Activated naive CD8-positive, alpha-beta T cell treated with anti-CD3 and anti-CD28 coated beads, Interleukin-2, amount 50 U/mL, for 24 hours (primary cell): ENCODE measurements around the gene HES7.
A peak's percentile ranks its signal among the peaks of the same experiment; 100 is the strongest.
"Not testable (repeated sequence)": the region's sequence is repeated elsewhere in the genome, so short reads cannot be mapped to it uniquely, and the experiment has no call there.

Experiments used
- ATAC-seq: fragments of 150-1000 bp; cut with Tn5 transposase; one replicate; pipeline ENCODE4 v1.10.0; 2021
- DNase-seq: peaks from one replicate; pipeline ENCODE4 v3.0.0; 2021
- H3K27ac Mint-ChIP-seq: one replicate; pipeline ENCODE4 v1.8.0; 2021; ENCODE audit warnings: mild to moderate bottlenecking, mixed read lengths
- H3K27me3 Mint-ChIP-seq: one replicate; pipeline ENCODE4 v1.8.0; 2021; ENCODE audit warnings: mixed read lengths
- H3K36me3 Mint-ChIP-seq: one replicate; pipeline ENCODE4 v1.8.0; 2021; ENCODE audit warnings: low read depth, mixed read lengths
- H3K4me1 Mint-ChIP-seq: one replicate; pipeline ENCODE4 v1.8.0; 2021; ENCODE audit warnings: mixed read lengths
- H3K4me3 Mint-ChIP-seq: one replicate; pipeline ENCODE4 v1.8.0; 2021; ENCODE audit warnings: mild to moderate bottlenecking, moderate library complexity, mixed read lengths
- H3K9me3 Mint-ChIP-seq: one replicate; pipeline ENCODE4 v1.8.0; 2021; ENCODE audit warnings: mixed read lengths

HES7 gene

DNA sequence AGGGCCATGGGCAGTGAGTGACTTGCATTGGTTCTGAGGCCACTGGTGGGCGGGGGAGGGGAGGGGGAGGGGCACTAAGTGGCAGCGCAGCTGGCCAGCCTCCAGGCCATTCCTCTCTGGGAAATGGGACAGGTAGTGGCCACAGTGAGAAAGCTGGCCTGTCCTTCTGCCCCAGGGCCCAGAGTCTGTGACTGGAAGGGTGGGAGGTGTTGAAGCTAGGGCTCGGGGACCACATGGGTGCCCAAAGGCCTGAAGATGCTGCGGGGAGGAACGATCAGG is 36.0 kb downstream of the HES7 start:
- DNase-seq (no peak), ATAC-seq (no peak)
- Mint-ChIP-seq H3K4me1 (peaks cover 8% of the 10 kb centered on the region), H3K27me3 (peaks cover 19% of the 10 kb centered on the region), H3K27ac (no peak overlapping the region), H3K36me3 (no peaks in the 10 kb centered on the region), H3K9me3 (no peaks in the 10 kb centered on the region), H3K4me3 (no peak overlapping the region)

DNA sequence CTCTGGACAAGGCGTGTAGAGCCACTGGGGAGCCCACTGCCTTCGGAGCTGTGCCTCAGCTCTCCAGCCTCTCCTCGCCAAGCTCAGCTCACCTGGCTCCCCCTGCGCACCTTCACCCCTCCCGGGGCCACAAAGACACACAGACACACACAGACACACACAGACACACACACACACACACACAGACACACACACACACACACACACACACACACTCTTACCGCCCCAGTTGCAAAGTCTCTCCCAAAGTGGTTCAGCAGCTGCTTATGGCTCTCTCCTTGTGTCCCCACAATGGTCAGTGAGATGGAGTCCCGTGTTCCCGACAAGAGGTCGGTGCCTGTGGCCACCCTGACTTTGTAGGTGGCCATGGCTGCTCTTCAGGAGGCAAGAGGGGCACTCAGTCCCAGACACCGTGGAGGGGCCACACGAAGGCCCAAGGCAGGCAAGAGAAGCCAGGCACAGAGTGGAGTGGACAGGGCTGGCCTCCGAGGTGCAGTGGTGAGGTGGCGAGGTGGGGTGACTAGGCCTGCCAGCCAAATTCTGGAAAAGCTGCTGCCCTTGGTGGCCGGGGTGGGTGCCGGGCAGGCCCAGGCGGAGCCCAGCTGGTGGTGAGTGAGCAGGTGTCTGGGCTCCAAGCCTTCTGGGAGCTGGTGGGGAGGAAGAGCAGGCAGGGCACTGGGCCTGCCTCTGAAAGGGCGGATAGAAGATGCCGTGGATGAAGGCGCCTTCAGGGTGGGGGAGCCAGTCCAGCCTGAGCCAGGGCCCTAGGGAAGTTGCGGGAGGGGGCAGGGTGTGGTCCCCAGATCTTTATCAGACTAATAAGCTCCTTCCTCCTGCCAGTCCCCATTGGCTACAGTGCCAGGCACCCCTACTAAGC is 36.6 kb downstream of the HES7 start, which contains the start of gene ALOX12B:
Gene ALOX12B (minus strand): TSS at position 642 of the 877 bp plus-strand sequence. CDS start 274 bp downstream, at position 368.
- no peak for DNase-seq
- Mint-ChIP-seq H3K4me1 (peaks cover 8% of the 10 kb centered on the region), H3K27ac (no peak within 1 kb of the TSS), H3K4me3 (no peak within 1 kb of the TSS), H3K9me3 (no peaks in the 10 kb centered on the region), H3K36me3 (no peaks in the 10 kb centered on the region), H3K27me3 (peaks cover 19% of the 10 kb centered on the region)
- ATAC-seq: peak; percentile 6

DNA sequence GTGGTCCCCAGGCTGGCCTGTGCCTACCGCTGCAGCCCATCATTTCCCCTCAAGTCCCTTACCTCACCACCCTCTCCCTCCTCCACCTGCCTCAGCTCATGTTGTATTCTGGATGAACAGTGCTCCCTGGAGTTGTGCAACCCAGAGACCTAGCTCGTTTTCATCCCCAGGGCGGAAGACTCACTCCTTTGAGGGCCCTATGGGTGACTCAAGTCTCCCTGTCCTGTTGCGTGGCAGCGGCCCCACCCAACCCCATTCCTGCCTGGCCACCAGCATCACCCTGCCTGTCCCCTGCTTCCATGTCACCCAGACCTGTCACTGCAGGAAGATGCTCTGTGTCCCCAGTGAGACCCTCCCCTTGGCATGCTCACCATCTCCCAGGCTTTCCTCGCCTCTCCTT is 39.7 kb downstream of the HES7 start:
- no peak overlapping the region for H3K4me3 Mint-ChIP-seq
- DNase-seq (no peak), ATAC-seq (no peak)
- no peaks in the 10 kb centered on the region for H3K9me3 Mint-ChIP-seq
- H3K36me3 Mint-ChIP-seq: peaks cover 12% of the 10 kb centered on the region
- no peak overlapping the region for H3K27ac Mint-ChIP-seq
- peaks cover 5% of the 10 kb centered on the region for H3K27me3 Mint-ChIP-seq
- peaks cover 10% of the 10 kb centered on the region for H3K4me1 Mint-ChIP-seq

DNA sequence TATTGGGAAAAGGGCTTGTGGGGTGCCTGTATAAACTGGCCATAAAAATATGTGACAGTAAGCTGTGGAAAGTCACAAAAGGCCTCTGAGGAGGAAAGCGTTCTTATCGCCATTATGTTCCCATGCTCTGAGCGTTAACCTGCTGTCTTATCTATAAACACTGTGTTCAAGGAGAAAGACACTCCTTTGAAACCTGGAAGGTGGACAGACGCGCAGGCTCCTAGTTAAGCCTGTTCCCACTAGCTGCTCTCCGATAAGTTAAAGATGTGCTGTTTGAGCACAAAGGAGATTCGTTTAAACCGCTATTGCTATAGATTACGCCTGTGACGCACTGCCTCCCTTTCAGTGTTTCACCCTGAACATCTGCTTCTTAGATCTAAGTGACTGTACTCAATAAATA is 41.6 kb downstream of the HES7 start:
- H3K4me3 Mint-ChIP-seq: no peak overlapping the region
- peaks cover 15% of the 10 kb centered on the region for H3K4me1 Mint-ChIP-seq
- H3K27me3 Mint-ChIP-seq: no peaks in the 10 kb centered on the region
- no peak overlapping the region for H3K27ac Mint-ChIP-seq
- no peaks in the 10 kb centered on the region for H3K9me3 Mint-ChIP-seq
- ATAC-seq: no peak
- DNase-seq: no peak
- peaks cover 12% of the 10 kb centered on the region for H3K36me3 Mint-ChIP-seq

DNA sequence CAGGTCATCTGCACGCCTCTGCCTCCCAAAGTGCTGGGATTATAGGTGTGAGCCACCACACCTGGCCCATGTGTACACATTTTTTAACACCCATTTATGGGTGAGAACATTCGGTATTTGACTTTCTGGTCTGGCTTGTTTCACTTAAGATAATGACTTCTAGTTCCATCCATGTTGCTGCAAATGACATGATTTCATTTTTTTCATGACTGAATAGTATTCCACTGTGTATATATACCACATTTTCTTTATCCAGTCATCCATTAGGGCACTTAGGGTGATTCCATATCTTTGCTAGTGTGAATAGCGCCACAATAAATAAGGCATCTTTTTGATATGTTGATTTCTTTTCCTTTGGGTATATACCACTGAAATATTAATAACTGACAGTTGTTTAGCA is 42.0 kb downstream of the HES7 start:
- H3K27ac Mint-ChIP-seq: no peak overlapping the region
- H3K4me3 Mint-ChIP-seq: no peak overlapping the region
- no peak for ATAC-seq
- no peaks in the 10 kb centered on the region for H3K9me3 Mint-ChIP-seq
- peaks cover 15% of the 10 kb centered on the region for H3K4me1 Mint-ChIP-seq
- peaks cover 12% of the 10 kb centered on the region for H3K36me3 Mint-ChIP-seq
- DNase-seq: no peak
- no peaks in the 10 kb centered on the region for H3K27me3 Mint-ChIP-seq

DNA sequence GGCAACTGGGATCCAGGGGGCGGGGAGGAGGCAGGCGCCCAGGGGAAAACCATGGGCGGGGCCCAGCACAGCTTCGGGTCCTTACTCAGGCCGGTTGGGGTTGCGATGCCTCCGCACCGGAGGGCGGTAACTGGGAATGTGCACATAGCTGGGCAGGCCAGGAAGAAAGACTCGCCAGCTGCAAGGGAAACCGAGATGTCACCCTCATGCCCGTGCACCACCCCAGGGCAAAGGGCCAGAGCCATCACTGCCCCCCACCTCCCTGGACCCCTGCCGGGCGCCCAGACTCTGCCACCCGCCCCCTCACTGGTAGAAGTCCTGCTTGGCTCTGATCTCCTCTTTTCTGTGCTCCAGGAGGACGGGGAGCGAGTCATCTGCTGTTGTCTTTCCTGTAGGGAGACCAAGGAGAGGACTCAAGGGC is 43.1 kb downstream of the HES7 start:
- H3K27me3 Mint-ChIP-seq: no peaks in the 10 kb centered on the region
- peaks cover 15% of the 10 kb centered on the region for H3K4me1 Mint-ChIP-seq
- ATAC-seq: no peak
- peaks cover 12% of the 10 kb centered on the region for H3K36me3 Mint-ChIP-seq
- no peak for DNase-seq
- peak overlapping the region; percentile 71 for H3K27ac Mint-ChIP-seq
- H3K9me3 Mint-ChIP-seq: no peaks in the 10 kb centered on the region
- H3K4me3 Mint-ChIP-seq: peak overlapping the region; percentile 90

DNA sequence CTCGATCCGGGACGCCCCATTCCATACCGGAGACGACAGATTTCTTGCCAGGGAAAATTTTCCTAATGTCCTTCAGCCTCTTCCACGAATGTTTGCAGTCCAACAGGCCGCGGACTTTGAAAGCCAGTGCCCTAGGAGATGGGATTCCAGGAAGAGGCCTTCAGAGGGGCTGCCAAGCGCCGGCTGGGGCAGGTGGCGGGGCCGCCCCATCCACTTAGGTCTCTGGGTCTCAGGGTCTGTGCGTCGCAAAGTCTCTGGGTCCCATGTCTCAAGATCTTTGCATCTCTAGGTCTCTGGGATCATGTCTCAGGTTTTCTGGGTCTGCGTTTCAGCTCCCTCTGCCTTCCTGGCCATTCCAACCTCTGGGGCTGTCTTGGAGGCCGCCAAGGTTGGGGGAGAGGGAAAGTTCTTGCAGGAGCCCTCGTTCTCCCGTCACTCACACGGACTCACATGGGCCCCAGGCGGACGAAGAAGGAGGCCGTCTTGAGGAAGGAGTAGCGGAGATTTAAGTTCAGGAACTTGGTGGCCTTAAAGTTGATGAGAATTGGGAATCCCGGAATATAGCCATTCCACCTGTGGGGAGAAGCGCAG is 43.6 kb downstream of the HES7 start:
- H3K27me3 Mint-ChIP-seq: no peaks in the 10 kb centered on the region
- no peaks in the 10 kb centered on the region for H3K9me3 Mint-ChIP-seq
- DNase-seq (no peak), ATAC-seq (no peak)
- peak overlapping the region; percentile 88 for H3K27ac Mint-ChIP-seq
- peak overlapping the region; percentile 90 for H3K4me3 Mint-ChIP-seq
- H3K36me3 Mint-ChIP-seq: peaks cover 12% of the 10 kb centered on the region
- H3K4me1 Mint-ChIP-seq: peaks cover 15% of the 10 kb centered on the region

DNA sequence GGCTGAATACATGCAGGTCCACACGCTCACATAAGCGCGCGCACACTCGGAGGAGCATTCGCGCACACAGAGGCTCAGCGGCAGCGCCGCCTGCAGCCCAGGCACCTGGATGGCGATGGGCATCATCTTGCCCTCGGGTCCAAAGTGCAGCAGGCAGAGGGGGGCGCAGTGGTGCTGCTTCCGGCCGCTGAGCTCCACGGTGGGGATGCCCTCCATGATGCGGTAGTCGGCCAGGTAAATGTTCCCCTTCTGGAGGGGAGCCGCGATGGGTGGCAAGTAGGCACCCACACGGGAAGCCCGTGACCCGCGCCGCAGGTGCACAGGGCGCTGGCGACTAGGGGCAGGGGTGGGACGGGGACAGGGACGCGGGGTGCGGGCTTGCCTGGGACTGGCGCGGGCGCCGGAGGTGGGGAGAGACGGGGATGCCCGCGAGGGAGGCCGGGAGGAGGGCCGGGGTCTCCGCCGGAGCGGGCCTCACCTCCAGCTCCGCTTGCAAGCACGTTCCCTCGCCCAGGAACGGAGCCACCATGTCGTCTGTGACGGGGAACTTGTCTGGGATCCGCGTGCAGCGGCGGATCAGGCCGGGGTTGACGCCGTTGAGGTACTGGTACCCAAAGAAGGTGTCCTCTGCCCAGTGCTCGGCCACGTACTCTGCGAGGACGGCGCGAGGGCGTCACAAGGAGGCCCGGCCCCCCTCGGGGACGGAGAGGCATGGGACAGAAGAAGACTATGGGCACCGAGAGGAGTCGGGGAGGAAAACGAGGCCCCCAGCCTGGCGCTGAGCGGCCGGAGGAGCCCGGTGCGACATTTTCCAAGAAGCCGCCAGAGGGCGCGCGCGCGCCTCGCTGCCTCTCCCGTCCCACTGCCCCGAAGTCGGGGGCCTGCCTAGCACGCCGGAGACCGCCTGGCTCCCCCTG is 44.4 kb downstream of the HES7 start:
- H3K4me3 Mint-ChIP-seq: peak overlapping the region; percentile 90
- peaks cover 12% of the 10 kb centered on the region for H3K36me3 Mint-ChIP-seq
- peak; percentile 94 for ATAC-seq
- H3K27ac Mint-ChIP-seq: peak overlapping the region; percentile 88
- DNase-seq: peak; percentile 87
- H3K4me1 Mint-ChIP-seq: peaks cover 15% of the 10 kb centered on the region
- no peaks in the 10 kb centered on the region for H3K9me3 Mint-ChIP-seq
- H3K27me3 Mint-ChIP-seq: peaks cover 6% of the 10 kb centered on the region

DNA sequence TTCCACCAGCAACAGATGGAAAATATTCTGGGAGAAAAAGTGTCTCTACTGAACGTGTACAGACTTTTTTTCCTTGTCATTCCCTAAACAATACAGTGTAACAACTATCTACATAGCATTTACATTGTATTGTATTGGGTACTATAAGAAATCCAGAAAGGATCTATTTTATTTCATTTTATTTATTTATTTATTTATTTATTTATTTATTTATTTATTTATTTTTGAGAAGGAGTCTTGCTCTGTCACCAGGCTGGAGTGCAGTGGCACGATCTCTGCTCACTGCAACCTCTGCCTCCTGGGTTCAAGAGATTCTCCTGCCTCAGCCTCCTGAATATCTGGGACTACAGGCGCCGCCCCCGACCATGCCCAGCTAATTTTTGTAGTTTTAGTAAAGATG is 46.0 kb downstream of the HES7 start:
- peaks cover 25% of the 10 kb centered on the region for H3K4me1 Mint-ChIP-seq
- H3K27ac Mint-ChIP-seq, H3K9me3 Mint-ChIP-seq, ATAC-seq, DNase-seq, H3K4me3 Mint-ChIP-seq: not testable (repeated sequence)
- peaks cover 12% of the 10 kb centered on the region for H3K36me3 Mint-ChIP-seq
- peaks cover 21% of the 10 kb centered on the region for H3K27me3 Mint-ChIP-seq

DNA sequence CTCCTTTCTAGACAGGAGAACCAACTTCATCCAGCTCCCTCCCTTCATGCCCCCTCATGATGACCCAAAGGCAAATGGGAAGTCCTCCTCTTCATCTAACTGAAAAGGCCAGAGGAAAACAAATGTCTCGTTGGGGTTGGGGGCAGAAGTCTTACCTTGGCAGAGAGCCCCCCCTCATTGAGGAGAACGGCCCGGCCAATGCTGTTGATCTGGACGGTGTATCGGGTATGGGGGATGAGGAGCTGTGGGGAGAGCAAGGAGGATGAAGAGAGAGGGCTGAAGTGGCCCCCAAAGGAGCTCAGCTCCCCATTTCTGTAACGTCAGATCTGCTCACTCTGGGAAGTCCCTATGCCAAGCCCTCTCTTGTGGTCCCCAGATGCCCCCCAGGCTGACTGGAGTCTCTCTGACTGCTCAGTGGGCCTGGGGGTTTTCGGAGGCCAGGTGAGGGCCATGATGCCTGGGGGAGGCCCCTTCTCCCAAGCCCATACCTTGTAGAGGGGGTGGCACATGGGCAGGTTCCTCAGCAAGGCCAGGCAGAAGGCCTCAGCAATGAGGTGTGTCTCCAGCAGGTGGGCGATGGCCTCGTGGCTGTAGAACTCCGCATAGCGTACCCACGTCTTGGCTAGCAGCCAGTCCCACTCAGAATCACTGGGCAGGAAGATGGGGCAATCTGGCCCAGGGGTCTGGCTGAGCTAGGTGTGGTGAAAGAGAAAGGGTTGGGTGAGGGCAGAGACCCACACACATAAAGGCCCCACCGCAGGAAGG is 47.2 kb downstream of the HES7 start:
- Mint-ChIP-seq H3K9me3 (no peaks in the 10 kb centered on the region), H3K27ac (no peak overlapping the region), H3K27me3 (peaks cover 30% of the 10 kb centered on the region), H3K36me3 (peaks cover 8% of the 10 kb centered on the region), H3K4me3 (no peak overlapping the region), H3K4me1 (peaks cover 28% of the 10 kb centered on the region)
- ATAC-seq (no peak), DNase-seq (no peak)

DNA sequence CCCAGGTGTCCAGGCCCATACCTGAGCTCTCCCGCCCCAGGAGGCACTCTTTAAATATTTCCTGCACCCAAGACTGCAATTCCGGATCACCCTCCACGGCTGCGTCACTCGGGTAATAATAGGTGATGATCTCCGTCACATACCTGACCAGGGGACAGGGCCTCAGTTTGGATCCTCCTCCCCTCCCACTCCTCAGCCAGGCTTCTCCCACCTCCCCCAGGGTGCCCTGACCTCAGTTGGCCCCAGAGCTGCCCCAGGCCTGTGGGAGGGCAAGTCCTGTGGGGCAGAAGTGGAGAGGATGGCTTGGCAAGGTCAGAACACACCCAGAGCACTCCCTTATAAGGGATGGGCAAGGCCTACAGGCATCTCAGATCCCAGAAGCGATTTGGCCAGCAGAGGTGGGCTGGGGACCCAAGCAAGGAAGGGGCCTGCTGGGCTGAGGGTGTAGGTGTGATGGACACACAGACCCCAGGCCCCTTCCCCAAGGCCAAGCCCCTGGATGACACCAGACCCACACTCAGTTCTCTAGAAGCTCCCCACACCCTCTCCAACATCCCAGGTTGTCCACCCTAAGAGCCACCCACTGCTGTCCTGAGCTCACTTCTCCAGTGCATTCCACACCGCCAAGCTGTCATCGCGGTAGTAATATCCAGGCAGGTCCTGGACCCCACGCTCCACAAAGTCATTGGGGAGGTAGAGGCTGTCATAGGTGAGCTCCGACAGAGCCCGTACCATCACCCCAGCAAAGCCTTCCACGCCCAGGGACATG is 48.1 kb downstream of the HES7 start:
- Mint-ChIP-seq H3K4me3 (no peak overlapping the region), H3K36me3 (no peaks in the 10 kb centered on the region), H3K27me3 (peaks cover 39% of the 10 kb centered on the region), H3K27ac (no peak overlapping the region), H3K9me3 (no peaks in the 10 kb centered on the region), H3K4me1 (peaks cover 24% of the 10 kb centered on the region)
- no peak for DNase-seq
- no peak for ATAC-seq

DNA sequence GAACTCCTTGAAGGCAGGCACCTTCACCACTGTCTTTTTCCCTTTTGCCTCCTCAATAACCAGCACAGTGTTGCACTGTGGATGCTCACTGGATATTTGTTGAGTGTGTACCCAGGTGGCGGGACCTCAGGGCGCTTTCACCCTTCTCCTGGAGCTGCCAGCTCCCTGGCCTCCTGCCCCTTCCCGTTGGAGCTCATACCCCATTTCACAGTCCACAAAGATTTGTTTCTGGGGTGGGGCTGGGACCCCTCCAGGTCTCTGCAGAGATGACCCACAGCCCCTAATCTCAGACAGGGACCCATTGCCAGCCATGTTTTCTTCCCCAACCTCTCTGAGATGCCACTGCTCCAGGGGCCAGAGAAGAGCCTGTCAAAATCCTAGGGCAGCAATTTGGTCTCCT is 48.8 kb downstream of the HES7 start:
- H3K27me3 Mint-ChIP-seq: peaks cover 44% of the 10 kb centered on the region
- no peaks in the 10 kb centered on the region for H3K9me3 Mint-ChIP-seq
- ATAC-seq (no peak), DNase-seq (no peak)
- H3K4me3 Mint-ChIP-seq: no peak overlapping the region
- no peaks in the 10 kb centered on the region for H3K36me3 Mint-ChIP-seq
- no peak overlapping the region for H3K27ac Mint-ChIP-seq
- peaks cover 21% of the 10 kb centered on the region for H3K4me1 Mint-ChIP-seq

DNA sequence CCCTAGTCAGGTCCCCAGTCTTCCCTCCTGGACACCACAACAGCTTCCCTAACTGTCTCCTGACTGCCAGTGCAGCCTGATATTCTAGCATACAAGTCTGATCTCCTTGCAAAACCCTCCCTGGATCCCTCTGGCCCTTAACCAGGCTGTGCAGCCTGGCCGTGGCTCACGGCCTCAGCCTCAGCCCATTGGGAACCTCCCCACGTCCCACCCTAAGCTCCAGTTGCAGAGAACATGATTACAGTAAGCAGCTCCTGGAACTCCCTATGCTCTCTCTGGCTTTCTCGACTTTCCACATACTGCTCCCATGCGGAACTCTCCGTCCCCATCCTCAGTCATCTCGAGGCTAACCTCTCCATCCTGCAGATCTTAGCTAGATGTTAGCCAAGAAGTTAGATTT is 49.4 kb downstream of the HES7 start:
- Mint-ChIP-seq H3K4me3 (no peak overlapping the region), H3K4me1 (peaks cover 21% of the 10 kb centered on the region), H3K9me3 (no peaks in the 10 kb centered on the region), H3K36me3 (no peaks in the 10 kb centered on the region), H3K27me3 (peaks cover 44% of the 10 kb centered on the region), H3K27ac (no peak overlapping the region)
- ATAC-seq (no peak), DNase-seq (no peak)
